Spleen (tissue), 11 donors: ENCODE measurements around the gene RAB43. TPM values are rescaled to one million over a fixed set of nuclear protein-coding genes. Genes with fewer than 3 reads are reported as not detected.
A peak's percentile ranks its signal among the peaks of the same experiment; 100 is the strongest.
"Not testable (repeated sequence)": the region's sequence is repeated elsewhere in the genome, so short reads cannot be mapped to it uniquely, and the experiment has no call there.

Source experiments
- DNase-seq: peaks from one replicate; pipeline ENCODE4 v3.0.0-alpha.2; 2020
- H3K27ac ChIP-seq, 8 donors: fragments of 200-600 bp; sonication (generic) in 7 of 8; 1 replicate in 4 of 8; 2 replicates in 4 of 8; pipeline versions ENCODE4 v1.5.0 to v1.8.0; 2016 to 2021; ENCODE audit warnings: inconsistent platforms in 4 of 8, mild to moderate bottlenecking in 4 of 8, moderate library complexity in 1 of 8
- H3K27me3 ChIP-seq, 7 donors: fragments of 200-600 bp; sonication (generic) in 6 of 7; replicated peaks in 1 of 7; 1 replicate in 4 of 7; 2 replicates in 3 of 7; pipeline versions ENCODE4 v1.5.0 to v1.8.0; 2016 to 2021; ENCODE audit warnings: inconsistent platforms in 3 of 7, mild to moderate bottlenecking in 1 of 7
- H3K36me3 ChIP-seq, 6 donors: fragments of 200-600 bp; sonication (generic) in 5 of 6; 1 replicate in 4 of 6; 2 replicates in 2 of 6; pipeline versions ENCODE4 v1.5.0 to v1.8.0; 2016 to 2021; ENCODE audit warnings: inconsistent platforms in 2 of 6
- H3K4me1 ChIP-seq, 6 donors: fragments of 200-600 bp; sonication (generic) in 5 of 6; 1 replicate in 3 of 6; 2 replicates in 3 of 6; pipeline versions ENCODE4 v1.5.0 to v1.8.0; 2016 to 2021; ENCODE audit warnings: inconsistent platforms in 3 of 6
- H3K4me3 ChIP-seq, 8 donors: fragments of 200-600 bp; sonication (generic) in 7 of 8; 1 replicate in 4 of 8; 2 replicates in 4 of 8; pipeline versions ENCODE4 v1.5.0 to v1.8.0; 2016 to 2021; ENCODE audit warnings: inconsistent platforms in 4 of 8, mild to moderate bottlenecking in 4 of 8, moderate library complexity in 2 of 8
- H3K9me3 ChIP-seq, 8 donors: fragments of 200-600 bp; sonication (generic) in 7 of 8; 1 replicate in 4 of 8; 2 replicates in 4 of 8; pipeline versions ENCODE4 v1.5.0 to v1.8.0; 2016 to 2021; ENCODE audit warnings: inconsistent platforms in 4 of 8
- CTCF ChIP-seq, 11 experiments: fragments of 200-600 bp in 7 of 11; fragments of 450-650 bp in 4 of 11; sonication (generic) in 4 of 11; IDR thresholded peaks in 8 of 11; conservative IDR thresholded peaks in 3 of 11; 1 replicate in 7 of 11; 2 replicates in 4 of 11; pipeline versions ENCODE4 v1.4.0 to v1.8.0; 2016 to 2021; ENCODE audit warnings: antibody characterized with exemption in 11 of 11, inconsistent platforms in 4 of 11, mild to moderate bottlenecking in 1 of 11
- POLR2A ChIP-seq, 3 donors: fragments of 450-650 bp; IDR thresholded peaks; one replicate each; pipeline ENCODE4 v1.5.1; 2017; ENCODE audit warnings: antibody characterized with exemption in 3 of 3, mild to moderate bottlenecking in 1 of 3
- POLR2AphosphoS5 ChIP-seq, 3 donors: sonication (generic); formaldehyde crosslinking; IDR thresholded peaks; one replicate each; pipeline ENCODE4 v1.5.1; 2017; ENCODE audit warnings: antibody characterized with exemption in 3 of 3
- WGBS, 5 donors: extraction: QIAGEN DNeasy Blood & Tissue Kit in 3 of 5; methylation state at CpG; one replicate each; pipeline versions ENCODE4 v1.1.5 to v1.1.7; 2013 to 2018; 5-methylcytosine and 5-hydroxymethylcytosine counted together
- intact Hi-C: fragments of 100-400 bp; cut with DNase I; formaldehyde crosslinking; loops from one replicate; pipeline ENCODE4 v1.15.0; 2023; ENCODE audit warnings: low total_unique reads
- polyA plus RNA-seq, 3 donors: library from polyadenylated mRNA; stranded (reverse); fragments of 200-250 nt; gene quantifications; one replicate each; pipeline ENCODE4 v1.2.1, GENCODE V29; 2013
- total RNA-seq, 7 donors: library from RNA; depleted of rRNA in 3 of 7; stranded (reverse); fragments of >200 nt in 3 of 7; fragmentation: NEBNext Ultra II Directional in 4 of 7; extraction: Animal tissue kit (Norgen Biotek cat#: 25700) in 4 of 7; gene quantifications; one replicate each; pipeline versions ENCODE4 v1.1.0 to v1.2.1, GENCODE V29; 2016 to 2021
- donor health status: healthy with polysubstance abuse.
- donor health status: DM: no; HTN: no; CAD: no; lungs with moderate emphysema.
- donor health status: DM: no; HTN: no; CAD: no.
- donor health status: Bipolar disorder and iron deficiency.
- donor health status: healthy.
- donor health status: DM: no; HTN: no; CAD: no.
- donor health status: DM: yes; HTN: yes; CAD: no.

Gene RAB43
- total and polyA plus RNA-seq, 10 donors = 3.1 to 49.6 (median 29.7) TPM

GRCh38 chr3:129116482-129116946, 5.1 kb downstream of the RAB43 start:
- Histone ChIP-seq H3K9me3 (no peaks in the 10 kb centered on the region), H3K4me1 (peaks cover 40 to 90% (median 64%) of the 10 kb centered on the region in 6 donors), H3K4me3 (no peak overlapping the region), H3K36me3 (peaks cover 0 to 67% (median 6%) of the 10 kb centered on the region in 6 donors), H3K27ac (peak overlapping the region in 6 of 8 donors; percentile 21 to 97 (median 43)), H3K27me3 (no peaks in the 10 kb centered on the region)
- DNase-seq = no peak
- intact Hi-C loops = no loop called here
- 42 to 67% (median 58%) methylated on average over 5 of the region's 5 CpGs for WGBS, 5 donors
- TF ChIP-seq POLR2A (IDR thresholded peaks at IDR 0.05) (no peak), POLR2AphosphoS5 (IDR thresholded peaks at IDR 0.05) (peak in 1 of 3 donors; percentile 26), CTCF (IDR thresholded peaks at IDR 0.05 in 8 of 11, conservative IDR thresholded peaks at IDR 0.05 in 3 of 11) (no peak)

GRCh38 chr3:129114455-129114854, 7.1 kb downstream of the RAB43 start:
- Histone ChIP-seq H3K36me3 (peaks cover 0 to 88% (median 11%) of the 10 kb centered on the region in 6 donors), H3K4me3 (no peak overlapping the region), H3K9me3 (no peaks in the 10 kb centered on the region), H3K27me3 (no peaks in the 10 kb centered on the region), H3K4me1 (peaks cover 35 to 90% (median 56%) of the 10 kb centered on the region in 6 donors), H3K27ac (peak overlapping the region in 1 of 8 donors; percentile 34)
- intact Hi-C loops = no loop called here
- 89 to 96% (median 93%) methylated on average over 6 of the region's 6 CpGs for WGBS, 5 donors
- DNase-seq = no peak
- TF ChIP-seq POLR2AphosphoS5 (IDR thresholded peaks at IDR 0.05) (no peak), POLR2A (IDR thresholded peaks at IDR 0.05) (no peak), CTCF (IDR thresholded peaks at IDR 0.05 in 8 of 11, conservative IDR thresholded peaks at IDR 0.05 in 3 of 11) (no peak)

GRCh38 chr3:129112308-129113052, 9.1 kb downstream of the RAB43 start:
- Histone ChIP-seq H3K4me1 (peaks cover 18 to 86% (median 36%) of the 10 kb centered on the region in 6 donors), H3K27ac (peak overlapping the region in 2 of 8 donors; percentile 37 to 50), H3K27me3 (no peaks in the 10 kb centered on the region), H3K36me3 (peaks cover 0 to 88% (median 19%) of the 10 kb centered on the region in 6 donors), H3K4me3 (no peak overlapping the region), H3K9me3 (no peaks in the 10 kb centered on the region)
- intact Hi-C loops = no loop called here
- DNase-seq = no peak
- TF ChIP-seq CTCF (IDR thresholded peaks at IDR 0.05 in 8 of 11, conservative IDR thresholded peaks at IDR 0.05 in 3 of 11) (no peak), POLR2A (IDR thresholded peaks at IDR 0.05) (no peak), POLR2AphosphoS5 (IDR thresholded peaks at IDR 0.05) (peak in 1 of 3 donors; percentile 23)
- 55 to 82% (median 79%) methylated on average over 3 of the region's 3 CpGs for WGBS, 5 donors

- Histone ChIP-seq H3K36me3 (peaks cover 0 to 96% (median 31%) of the 10 kb centered on the region in 6 donors), H3K4me1 (peaks cover 8 to 86% (median 28%) of the 10 kb centered on the region in 6 donors)
- H3K4me3 ChIP-seq, DNase-seq, H3K27ac ChIP-seq, H3K27me3 ChIP-seq, intact Hi-C loops, H3K9me3 ChIP-seq: not testable (repeated sequence)
- WGBS, 5 donors = 93 to 98% (median 96%) methylated on average over 10 of the region's 10 CpGs
These were observed 10.4 kb downstream of the RAB43 start for GRCh38 chr3:129111076-129111780.
